OCI-LY1 (cell line): ENCODE results near the gene CTDNEP1.

Experiments
- H2AFZ ChIP-seq: fragments of 200-600 bp; sonication (generic), shearing (Covaris generic); 2 replicates; pipeline ENCODE4 v1.6.0; 2014; ENCODE audit warnings: antibody characterized with exemption, mild to moderate bottlenecking, low read length
- H3F3A ChIP-seq: fragments of 200-600 bp; sonication (generic), shearing (Covaris generic); 2 replicates; pipeline ENCODE4 v1.6.0; 2014; ENCODE audit warnings: mild to moderate bottlenecking, antibody characterized with exemption, low read length, moderate library complexity; ENCODE audit not compliant: insufficient read depth
- H3K27ac ChIP-seq: fragments of 200-600 bp; sonication (generic); 2 replicates; pipeline ENCODE4 v1.5.1; 2014; ENCODE audit warnings: low read length, mixed run types, mild to moderate bottlenecking, low read depth; ENCODE audit not compliant: poor library complexity, severe bottlenecking
- H3K27me3 ChIP-seq: fragments of 200-600 bp; sonication (generic); 2 replicates; pipeline ENCODE4 v1.6.0; 2014; ENCODE audit warnings: antibody characterized with exemption, mild to moderate bottlenecking, low read length, moderate library complexity; ENCODE audit not compliant: insufficient read depth
- H3K36me3 ChIP-seq: fragments of 200-600 bp; sonication (generic); 2 replicates; pipeline ENCODE4 v1.6.1; 2014; ENCODE audit warnings: mild to moderate bottlenecking, antibody characterized with exemption, low read length, moderate library complexity, mixed read lengths; ENCODE audit not compliant: insufficient read depth
- H3K4me1 ChIP-seq: fragments of 200-600 bp; sonication (generic); 2 replicates; pipeline ENCODE4 v1.5.1; 2014; ENCODE audit warnings: mild to moderate bottlenecking, low read length, moderate library complexity; ENCODE audit not compliant: insufficient read depth, severe bottlenecking
- H3K4me2 ChIP-seq: fragments of 200-600 bp; sonication (generic), shearing (Covaris generic); 2 replicates; pipeline ENCODE4 v1.6.1; 2014; ENCODE audit warnings: low read length
- H3K4me3 ChIP-seq: fragments of 200-600 bp; sonication (generic); 2 replicates; pipeline ENCODE4 v1.5.1; 2014; ENCODE audit warnings: low read length, low read depth, mild to moderate bottlenecking, mixed read lengths; ENCODE audit not compliant: poor library complexity, severe bottlenecking
- H3K79me2 ChIP-seq: fragments of 200-600 bp; shearing (Covaris generic); 2 replicates; pipeline ENCODE4 v1.6.1; 2016; ENCODE audit warnings: mixed run types, low read length, mixed read lengths; ENCODE audit not compliant: insufficient read depth
- H3K9ac ChIP-seq: fragments of 200-600 bp; sonication (generic), shearing (Covaris generic); 2 replicates; pipeline ENCODE4 v1.6.1; 2014; ENCODE audit warnings: mild to moderate bottlenecking, low read length, mixed read lengths
- H3K9me2 ChIP-seq: fragments of 200-600 bp; sonication (generic), shearing (Covaris generic); 2 replicates; pipeline ENCODE4 v1.6.1; 2014; ENCODE audit warnings: low read depth, mild to moderate bottlenecking, low read length, mixed read lengths
- H3K9me3 ChIP-seq: fragments of 200-600 bp; shearing (Covaris generic); 2 replicates; pipeline ENCODE4 v1.6.1; 2014; ENCODE audit warnings: low read length, mixed read lengths
- H4K20me1 ChIP-seq: fragments of 200-600 bp; sonication (generic), shearing (Covaris generic); 2 replicates; pipeline ENCODE4 v1.6.0; 2016; ENCODE audit warnings: mild to moderate bottlenecking, low read length; ENCODE audit not compliant: insufficient read depth
- EZH2 ChIP-seq: fragments of 200-600 bp; sonication (generic), shearing (Covaris generic); IDR thresholded peaks from 2 replicates; pipeline ENCODE4 v1.8.0; 2017; ENCODE audit warnings: borderline replicate concordance, mixed run types, mild to moderate bottlenecking, antibody characterized with exemption, low read length, moderate library complexity, mixed read lengths
- TF ChIP-seq, protein P1 (sequence below): fragments of 200-600 bp; sonication (generic), shearing (Covaris generic); IDR thresholded peaks from 2 replicates; pipeline ENCODE4 v1.5.1; 2017; ENCODE audit warnings: mild to moderate bottlenecking, antibody characterized with exemption, low read length, moderate library complexity, mixed read lengths

Gene CTDNEP1

DNA sequence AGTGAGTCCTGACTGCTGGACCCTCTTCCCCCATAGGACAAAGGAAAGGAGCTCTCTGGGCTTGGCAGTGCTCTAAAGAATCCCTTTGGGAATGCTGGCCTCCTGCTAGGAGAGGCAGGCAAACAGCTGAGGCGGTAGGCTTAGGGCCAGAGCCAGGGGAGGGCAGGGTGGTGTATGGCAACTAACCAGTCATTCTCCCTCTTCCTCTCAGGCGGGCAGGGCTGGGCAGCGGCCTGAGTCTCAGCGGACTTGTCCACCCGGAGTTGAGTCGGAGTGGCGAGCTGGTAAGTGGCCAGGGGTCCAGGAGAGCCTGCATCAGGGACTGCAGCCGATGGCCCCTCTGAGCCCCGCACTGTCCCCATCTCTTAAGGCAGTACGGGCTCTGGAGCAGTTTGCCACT, 27.4 kb downstream of the CTDNEP1 start:
- Histone ChIP-seq H3K4me1 (peaks cover 12% of the 10 kb centered on the region), H3K27me3 (no peaks in the 10 kb centered on the region), H3K79me2 (no peaks in the 10 kb centered on the region), H4K20me1 (no peaks in the 10 kb centered on the region), H3K9me3 (no peaks in the 10 kb centered on the region), H3K4me2 (no peak overlapping the region), H3K36me3 (peaks cover 77% of the 10 kb centered on the region), H3K9me2 (no peaks in the 10 kb centered on the region), H3K27ac (no peak overlapping the region), H3F3A (no peaks in the 10 kb centered on the region; the same call in 1 of the 2 replicates), H2AFZ (no peak overlapping the region), H3K4me3 (no peak overlapping the region), H3K9ac (no peak overlapping the region)
- TF ChIP-seq EZH2: no peak
- TF ChIP-seq, protein P1, sequence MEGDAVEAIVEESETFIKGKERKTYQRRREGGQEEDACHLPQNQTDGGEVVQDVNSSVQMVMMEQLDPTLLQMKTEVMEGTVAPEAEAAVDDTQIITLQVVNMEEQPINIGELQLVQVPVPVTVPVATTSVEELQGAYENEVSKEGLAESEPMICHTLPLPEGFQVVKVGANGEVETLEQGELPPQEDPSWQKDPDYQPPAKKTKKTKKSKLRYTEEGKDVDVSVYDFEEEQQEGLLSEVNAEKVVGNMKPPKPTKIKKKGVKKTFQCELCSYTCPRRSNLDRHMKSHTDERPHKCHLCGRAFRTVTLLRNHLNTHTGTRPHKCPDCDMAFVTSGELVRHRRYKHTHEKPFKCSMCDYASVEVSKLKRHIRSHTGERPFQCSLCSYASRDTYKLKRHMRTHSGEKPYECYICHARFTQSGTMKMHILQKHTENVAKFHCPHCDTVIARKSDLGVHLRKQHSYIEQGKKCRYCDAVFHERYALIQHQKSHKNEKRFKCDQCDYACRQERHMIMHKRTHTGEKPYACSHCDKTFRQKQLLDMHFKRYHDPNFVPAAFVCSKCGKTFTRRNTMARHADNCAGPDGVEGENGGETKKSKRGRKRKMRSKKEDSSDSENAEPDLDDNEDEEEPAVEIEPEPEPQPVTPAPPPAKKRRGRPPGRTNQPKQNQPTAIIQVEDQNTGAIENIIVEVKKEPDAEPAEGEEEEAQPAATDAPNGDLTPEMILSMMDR: no peak

DNA sequence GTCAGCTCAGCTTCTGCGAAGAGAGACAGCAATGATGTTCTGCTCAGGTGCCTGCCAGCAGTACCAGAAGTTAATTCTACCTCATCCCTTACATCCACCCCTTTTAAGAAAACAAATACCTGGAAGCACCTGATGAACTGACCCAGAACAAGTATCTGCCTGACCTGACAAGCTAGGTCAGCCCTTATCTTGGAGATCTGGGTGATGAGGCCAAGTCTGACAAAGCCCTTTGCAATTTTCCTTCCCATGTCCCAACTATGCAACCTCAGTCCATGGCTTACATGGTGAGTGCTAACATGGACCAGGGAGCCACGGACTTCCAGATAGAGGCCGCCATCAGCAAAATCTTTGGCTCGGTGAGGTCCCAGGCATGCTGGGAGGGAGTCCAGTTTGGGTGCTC, 28.2 kb downstream of the CTDNEP1 start:
- Histone ChIP-seq H3K79me2 (no peaks in the 10 kb centered on the region), H2AFZ (no peak overlapping the region), H3K27me3 (no peaks in the 10 kb centered on the region), H3K4me2 (no peak overlapping the region), H3F3A (no peaks in the 10 kb centered on the region; the same call in 1 of the 2 replicates), H3K9ac (no peak overlapping the region), H3K9me2 (no peaks in the 10 kb centered on the region), H3K27ac (no peak overlapping the region), H4K20me1 (no peaks in the 10 kb centered on the region), H3K4me3 (no peak overlapping the region), H3K4me1 (peaks cover 16% of the 10 kb centered on the region), H3K9me3 (no peaks in the 10 kb centered on the region), H3K36me3 (peaks cover 70% of the 10 kb centered on the region)
- no peak for TF ChIP-seq EZH2
- TF ChIP-seq, protein P1: no peak

DNA sequence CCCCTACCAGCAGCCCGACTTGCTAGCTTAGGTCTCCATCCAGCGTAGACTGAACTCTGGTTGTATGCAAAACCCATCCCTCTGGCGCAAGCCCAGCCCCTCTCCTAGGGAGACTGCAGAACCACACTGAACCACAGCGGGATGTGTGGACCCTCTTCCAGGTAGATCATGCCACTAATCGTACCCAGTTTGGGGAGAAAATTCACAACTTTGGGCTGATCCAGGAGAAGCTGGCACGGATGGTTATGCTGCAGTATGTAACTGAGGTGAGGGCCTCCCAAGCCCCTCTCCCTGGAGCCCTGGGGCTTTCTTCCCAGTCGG, 28.6 kb downstream of the CTDNEP1 start:
- peaks cover 65% of the 10 kb centered on the region for H3K36me3 ChIP-seq
- H2AFZ ChIP-seq: no peak overlapping the region
- H3K27me3 ChIP-seq: no peaks in the 10 kb centered on the region
- H3K9me2 ChIP-seq: no peaks in the 10 kb centered on the region
- H3K79me2 ChIP-seq: no peaks in the 10 kb centered on the region
- H3F3A ChIP-seq: no peaks in the 10 kb centered on the region; the same call in 1 of the 2 replicates
- H3K27ac ChIP-seq: no peak overlapping the region
- no peaks in the 10 kb centered on the region for H4K20me1 ChIP-seq
- TF ChIP-seq EZH2: no peak
- TF ChIP-seq, protein P1: no peak
- no peak overlapping the region for H3K9ac ChIP-seq
- no peak overlapping the region for H3K4me3 ChIP-seq
- H3K4me2 ChIP-seq: no peak overlapping the region
- H3K9me3 ChIP-seq: no peaks in the 10 kb centered on the region
- H3K4me1 ChIP-seq: peaks cover 18% of the 10 kb centered on the region
